ENCODE data around the gene CAMK2B. TPM values are rescaled to one million over a fixed set of nuclear protein-coding genes. Genes with fewer than 3 reads are reported as not detected.

Gene CAMK2B
- total and polyA plus RNA-seq, 2 experiments from 2014 or later: not detected

- TF ChIP-seq REST (IDR thresholded peaks at IDR 0.05; ENCODE audit: unreplicated experiment): no peak
- TF ChIP-seq CTCF (conservative IDR thresholded peaks at IDR 0.05; ENCODE audit: low read depth in 2 of 2): no peak
- no peak for TF ChIP-seq CREB1 (CRISPR knock-in tag; IDR thresholded peaks at IDR 0.05; ENCODE audit: low read depth)
- no peak for TF ChIP-seq POLR2AphosphoS5 (IDR thresholded peaks at IDR 0.05; ENCODE audit: low read depth)
- TF ChIP-seq STAT1 (IDR thresholded peaks at IDR 0.05; ENCODE audit: unreplicated experiment): no peak
- TF ChIP-seq NANOG (IDR thresholded peaks at IDR 0.05; ENCODE audit: borderline replicate concordance): no peak
- no peak for TF ChIP-seq ZNF331 (CRISPR knock-in tag; IDR thresholded peaks at IDR 0.05; ENCODE audit: low read depth)
- TF ChIP-seq EZH2 (IDR thresholded peaks at IDR 0.05; ENCODE audit: low read depth, unreplicated experiment): no peak
- TF ChIP-seq JUNB (IDR thresholded peaks at IDR 0.05; ENCODE audit: unreplicated experiment): no peak
- no peak for TF ChIP-seq ZNF114 (CRISPR knock-in tag; IDR thresholded peaks at IDR 0.05)
Observed at GRCh38 chr7:44287488-44288380, 37.7 kb downstream of the CAMK2B start (continued).

DNA sequence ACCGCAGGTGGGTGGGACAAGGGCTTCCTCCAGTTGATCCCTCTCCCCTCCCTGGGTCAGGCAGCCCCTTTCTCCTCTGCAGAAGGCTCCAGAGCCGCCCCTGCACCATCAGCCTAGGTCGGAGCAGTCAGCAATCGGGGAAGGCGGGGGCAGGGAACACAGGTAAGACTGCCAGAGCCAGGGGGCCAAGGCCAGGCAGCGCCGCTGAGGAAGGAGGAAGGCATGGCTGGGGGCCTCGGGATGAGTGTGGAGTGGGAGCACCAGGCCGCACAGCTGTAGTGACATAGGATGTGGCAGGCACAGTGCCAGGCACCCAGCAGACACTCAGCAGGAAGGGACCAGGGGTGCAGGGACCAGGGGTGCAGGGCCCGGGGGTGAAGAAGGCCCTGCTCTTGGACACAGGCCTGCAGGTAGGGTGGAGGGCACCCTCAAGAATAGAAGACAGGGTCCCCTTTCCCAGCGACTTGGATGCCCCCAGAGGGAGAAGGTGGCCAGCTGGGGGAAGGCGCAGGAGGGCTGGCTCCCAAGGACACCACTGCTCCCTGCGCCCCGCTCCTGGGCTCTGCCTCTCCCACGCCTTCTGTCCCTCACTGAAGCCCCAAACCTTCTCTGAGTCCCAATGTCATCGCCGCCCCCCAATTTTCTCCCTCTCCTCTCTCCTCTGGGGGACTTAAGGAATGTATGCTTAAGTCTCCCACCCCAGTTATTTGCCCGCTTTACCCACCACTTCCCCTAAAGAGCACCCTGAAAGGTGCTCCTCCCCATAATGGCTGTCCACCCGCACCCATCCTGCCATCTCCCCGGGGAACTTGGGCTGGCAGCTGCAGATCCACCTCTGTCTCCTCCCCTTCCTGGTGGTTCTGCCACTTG lies 38.5 kb downstream of the CAMK2B start:
- ATAC-seq (no peak), DNase-seq (ENCODE audit: low spot score) (no peak)
- Histone ChIP-seq H2AFZ (no peak overlapping the region), H3K27me3 (ENCODE audit: insufficient read depth) (no peaks in the 10 kb centered on the region), H3K4me3 (no peak overlapping the region), H4K20me1 (replicated peaks; ENCODE audit: insufficient read depth) (no peaks in the 10 kb centered on the region), H3K79me2 (replicated peaks; ENCODE audit: insufficient read depth) (no peaks in the 10 kb centered on the region), H3K36me3 (ENCODE audit: insufficient read depth) (no peaks in the 10 kb centered on the region), H3K9me2 (ENCODE audit: insufficient read depth) (no peaks in the 10 kb centered on the region), H3K4me1 (ENCODE audit: insufficient read depth) (no peaks in the 10 kb centered on the region), H3F3A (replicated peaks; ENCODE audit: low read depth) (no peaks in the 10 kb centered on the region), H3K4me2 (no peak overlapping the region), H3K27ac (ENCODE audit: low read depth) (no peak overlapping the region)
- Mint-ChIP-seq H3K4me1 (peaks cover 8% of the 10 kb centered on the region; the same call in 2 of the 3 replicates), H3K27ac (no peak overlapping the region), H3K36me3 (ENCODE audit: low read depth) (no peaks in the 10 kb centered on the region), H3K9me3 (no peaks in the 10 kb centered on the region), H3K27me3 (ENCODE audit: insufficient read depth, low read depth, poor library complexity) (peaks cover 7% of the 10 kb centered on the region), H3K4me3 (no peak overlapping the region)
- TF ChIP-seq STAT1 (IDR thresholded peaks at IDR 0.05; ENCODE audit: unreplicated experiment) (no peak), CREB1 (CRISPR knock-in tag; IDR thresholded peaks at IDR 0.05; ENCODE audit: low read depth) (no peak)

Measured in GM23338 (cell line).